Endothelial cell of umbilical vein (primary cell): Measurements from ENCODE around the gene CFAP69. TPM values are rescaled to one million over a fixed set of nuclear protein-coding genes. Genes with fewer than 3 reads are reported as not detected.

ENCODE experiments used
- BruUV-seq: library from RNA; stranded (reverse); fragments of 400-500 nt; replicated peaks from 2 replicates; lab custom pipeline; 2021; lab: Mats Ljungman, UMichigan
- CTCF ChIA-PET: fragments of 300-600, 350-600 bp; sonication (Branson Sonifier 250); formaldehyde crosslinking; loops from one replicate; lab custom pipeline; 2021; ENCODE audit warnings: antibody characterized with exemption, inconsistent platforms; lab: Charles Lee
- POLR2A ChIA-PET: fragments of 300-600, 350-600 bp; sonication (Branson Sonifier 250); formaldehyde crosslinking; loops from one replicate; lab custom pipeline; 2021; ENCODE audit warnings: antibody characterized with exemption, inconsistent platforms; lab: Charles Lee
- DNase-seq: peaks from one replicate; pipeline ENCODE4 v3.0.0-alpha.2; 2011; ENCODE audit warnings: low read depth, low spot score
- FAIRE-seq: peaks from 2 replicates; lab custom pipeline; 2011; peaks lifted over from hg19 to GRCh38; lab: Jason Lieb, UNC
- H2AFZ ChIP-seq: 2 replicates; pipeline ENCODE4 v1.6.0; 2012; ENCODE audit warnings: low read depth, low read length, control low read depth, inconsistent platforms
- H3K27ac ChIP-seq: 2 replicates; pipeline ENCODE4 v1.5.1; 2011; ENCODE audit warnings: low read depth, mild to moderate bottlenecking, control low read depth, low read length, moderate library complexity; ENCODE audit not compliant: insufficient read depth
- H3K27me3 ChIP-seq, 2 experiments: 2 replicates each; pipeline versions ENCODE4 v1.6.0 to v1.6.1; 2011; ENCODE audit warnings: low read length in 2 of 2, mixed read lengths in 1 of 2; ENCODE audit not compliant: control insufficient read depth in 2 of 2, insufficient read depth in 2 of 2
- H3K36me3 ChIP-seq, 2 experiments: 2 replicates in 1 of 2; 3 replicates in 1 of 2; pipeline ENCODE4 v1.5.1; 2011; ENCODE audit warnings: low read length in 2 of 2, mild to moderate bottlenecking in 1 of 2, moderate library complexity in 1 of 2; ENCODE audit not compliant: control insufficient read depth in 2 of 2, insufficient read depth in 2 of 2; ENCODE audit errors: extremely low read depth in 1 of 2
- H3K4me1 ChIP-seq: 3 replicates; pipeline ENCODE4 v1.5.1; 2011; ENCODE audit warnings: mild to moderate bottlenecking, low read length; ENCODE audit not compliant: control insufficient read depth, insufficient read depth; ENCODE audit errors: extremely low read depth
- H3K4me2 ChIP-seq: 2 replicates; pipeline ENCODE4 v1.6.1; 2011; ENCODE audit warnings: low read length, control low read depth, mixed read lengths; ENCODE audit not compliant: insufficient read depth
- H3K4me3 ChIP-seq, 3 experiments: fragments of 200-600 bp in 1 of 3; sonication (generic), shearing (Covaris generic) in 1 of 3; replicated peaks in 1 of 3; 2 replicates each; pipeline ENCODE4 v1.5.1; 2011 to 2016; ENCODE audit warnings: control low read depth in 3 of 3, low read length in 3 of 3, mild to moderate bottlenecking in 2 of 3, inconsistent platforms in 1 of 3, low read depth in 1 of 3, moderate library complexity in 1 of 3; ENCODE audit not compliant: insufficient read depth in 1 of 3
- H3K79me2 ChIP-seq: 2 replicates; pipeline ENCODE4 v1.6.0; 2012; ENCODE audit warnings: low read length, inconsistent platforms; ENCODE audit not compliant: control insufficient read depth, insufficient read depth
- H3K9ac ChIP-seq: replicated peaks from 2 replicates; pipeline ENCODE3; 2011; ENCODE audit warnings: low read length, control low read depth; ENCODE audit not compliant: insufficient read depth; ENCODE audit errors: extremely low read depth
- H3K9me1 ChIP-seq: replicated peaks from 3 replicates; pipeline ENCODE4 v1.6.0; 2011; ENCODE audit warnings: mild to moderate bottlenecking, low read length; ENCODE audit not compliant: control insufficient read depth, insufficient read depth; ENCODE audit errors: extremely low read depth
- H3K9me3 ChIP-seq: replicated peaks from 2 replicates; pipeline ENCODE4 v1.5.1; 2012; ENCODE audit warnings: low read length, inconsistent platforms; ENCODE audit not compliant: control insufficient read depth, insufficient read depth
- H4K20me1 ChIP-seq: replicated peaks from 2 replicates; pipeline ENCODE3; 2011; ENCODE audit warnings: mild to moderate bottlenecking, low read length; ENCODE audit not compliant: control insufficient read depth, insufficient read depth; ENCODE audit errors: extremely low read depth
- CTCF ChIP-seq, 2 donors: IDR thresholded peaks; 1 replicate in 1 of 2; 2 replicates in 1 of 2; pipeline ENCODE4 v1.5.1; 2011; ENCODE audit warnings: low read length in 2 of 2, mild to moderate bottlenecking in 2 of 2, moderate library complexity in 2 of 2, control low read depth in 1 of 2, inconsistent platforms in 1 of 2, low read depth in 1 of 2; ENCODE audit not compliant: insufficient read depth in 1 of 2; ENCODE audit errors: extremely low read depth in 1 of 2
- EZH2 ChIP-seq: IDR thresholded peaks from 2 replicates; pipeline ENCODE4 v1.6.1; 2012; ENCODE audit warnings: borderline replicate concordance, low read depth, mild to moderate bottlenecking, moderate library complexity, low read length, inconsistent platforms; ENCODE audit not compliant: severe bottlenecking
- FOS ChIP-seq: IDR thresholded peaks from 2 replicates; pipeline ENCODE4 v1.6.1; 2011; ENCODE audit warnings: mild to moderate bottlenecking, low read length, moderate library complexity, borderline replicate concordance; ENCODE audit not compliant: insufficient read depth
- GATA2 ChIP-seq: IDR thresholded peaks from 2 replicates; pipeline ENCODE4 v1.7.0; 2011; ENCODE audit warnings: low read depth, mild to moderate bottlenecking, moderate library complexity, mixed read lengths, low read length; ENCODE audit not compliant: insufficient read length, insufficient read depth
- JUN ChIP-seq: IDR thresholded peaks from 2 replicates; pipeline ENCODE4 v1.6.1; 2011; ENCODE audit warnings: borderline replicate concordance, low read depth; ENCODE audit not compliant: insufficient read length, insufficient read depth
- MYC ChIP-seq: IDR thresholded peaks from one replicate; pipeline ENCODE4 v1.6.1; 2011; ENCODE audit warnings: mild to moderate bottlenecking, low read depth, low read length
- POLR2A ChIP-seq: IDR thresholded peaks from 2 replicates; pipeline ENCODE4 v1.6.1; 2012; ENCODE audit warnings: low read depth, mild to moderate bottlenecking, control low read depth, low read length
- POLR2AphosphoS5 ChIP-seq: IDR thresholded peaks from 2 replicates; pipeline ENCODE4 v1.6.1; 2012; ENCODE audit warnings: low read depth, mild to moderate bottlenecking, control low read depth, low read length, moderate library complexity; ENCODE audit not compliant: insufficient read depth
- dilution Hi-C: fragments of 300-500 bp; cut with MboI; formaldehyde crosslinking; loops from one replicate; pipeline ENCODE4 v1.15.0; 2019; ENCODE audit warnings: low sequenced_read_pairs; ENCODE audit not compliant: extremely low pct_ligation_motif_present
- intact Hi-C: fragments of 100-400 bp; cut with micrococcal nuclease; formaldehyde crosslinking; loops from one replicate; pipeline ENCODE4 v1.10.0; 2022
- polyA plus RNA-seq, 4 experiments: library from polyadenylated mRNA; depleted of rRNA in 3 of 4; stranded (reverse) in 3 of 4; unstranded in 1 of 4; fragments of >200 nt; gene quantifications; 2 replicates each; pipeline versions ENCODE4 v1.2.1 to v1.2.3, GENCODE V29; 2011 to 2012; ENCODE audit warnings: missing spikeins in 1 of 4
- total RNA-seq: library from RNA; stranded (reverse); gene quantifications from 2 replicates; pipeline ENCODE4 v1.2.3, GENCODE V29; 2021
- TF ChIP-seq, protein P1 (sequence below): IDR thresholded peaks from 2 replicates; pipeline ENCODE4 v1.6.1; 2011; ENCODE audit not compliant: insufficient read depth, insufficient read length

Gene CFAP69
- total and polyA plus RNA-seq, 2 donors (not counting 3 experiments of a cell fraction or from before 2014, with no cell fraction given): 0.81 to 4.4 TPM

DNA sequence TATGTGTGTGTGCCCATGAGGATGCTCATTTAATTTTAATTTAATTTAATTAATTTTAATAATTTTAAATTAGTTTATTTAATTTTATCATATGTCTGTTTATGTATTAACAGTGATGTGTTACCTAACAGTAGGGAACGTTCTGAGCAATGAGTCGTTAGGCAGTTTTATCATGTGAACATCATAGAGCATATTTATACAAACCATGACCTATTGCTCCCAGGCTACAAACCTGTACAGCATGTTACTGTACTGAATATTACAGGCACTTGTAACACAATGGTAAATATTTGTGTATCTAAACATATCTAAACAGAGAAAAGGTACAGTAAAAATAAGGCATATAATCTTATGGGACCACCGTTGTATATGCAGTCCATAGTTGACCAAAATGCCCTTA lies 13.7 kb upstream of the CFAP69 start:
- DNase-seq (no peak), FAIRE-seq (no peak)
- Histone ChIP-seq H3K9ac (no peak overlapping the region), H3K27ac (no peak overlapping the region), H3K79me2 (no peaks in the 10 kb centered on the region), H3K4me2 (no peak overlapping the region), H3K9me3 (no peaks in the 10 kb centered on the region), H3K4me3 (no peak overlapping the region), H2AFZ (no peak overlapping the region), H3K9me1 (no peaks in the 10 kb centered on the region), H3K27me3 (no peaks in the 10 kb centered on the region), H4K20me1 (no peaks in the 10 kb centered on the region), H3K4me1 (peaks cover 3% of the 10 kb centered on the region), H3K36me3 (no peaks in the 10 kb centered on the region)
- dilution Hi-C loops (no loop called here), intact Hi-C loops (no loop called here)
- CTCF ChIA-PET: interaction anchor here (1.0 to 1.2 kb wide), 2 partner anchors 20 to 197 kb away, joined by 3 to 4 read pairs; partner anchors contain the start of gene STEAP2
- no TSS peak for BruUV-seq
- POLR2A ChIA-PET: interaction anchor here (0.5 kb wide), 1 partner anchor 172 kb away, joined by 3 read pairs; no protein-coding TSS in a partner anchor
- TF ChIP-seq, protein P1, sequence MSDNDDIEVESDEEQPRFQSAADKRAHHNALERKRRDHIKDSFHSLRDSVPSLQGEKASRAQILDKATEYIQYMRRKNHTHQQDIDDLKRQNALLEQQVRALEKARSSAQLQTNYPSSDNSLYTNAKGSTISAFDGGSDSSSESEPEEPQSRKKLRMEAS: no peak
- TF ChIP-seq POLR2A (no peak), POLR2AphosphoS5 (no peak), GATA2 (no peak), FOS (no peak), EZH2 (no peak), JUN (no peak), MYC (no peak), CTCF (IDR thresholded peaks at IDR 0.05; ENCODE audit: extremely low read depth in 1 of 2, insufficient read depth in 1 of 2, low read depth in 1 of 2, low read length in 2 of 2) (no peak)
